GM19035 (cell line): ENCODE results near the gene MTCH2.
"Not testable (repeated sequence)": the region's sequence is repeated elsewhere in the genome, so short reads cannot be mapped to it uniquely, and the experiment has no call there.

Experiments
- ATAC-seq: cut with Tn5 transposase; IDR thresholded peaks from one replicate; pipeline ENCODE4 v1.9.1; 2021; ENCODE audit not compliant: unreplicated experiment

MTCH2 gene

GRCh38 chr11:47640506-47640905 lies 1.9 kb downstream of the MTCH2 start:
- ATAC-seq: not testable (repeated sequence)

- ATAC-seq: not testable (repeated sequence)
Measured at GRCh38 chr11:47636331-47636730, 6.0 kb downstream of the MTCH2 start.

- ATAC-seq: no peak
Measured at GRCh38 chr11:47631473-47631872, 10.9 kb downstream of the MTCH2 start.

- ATAC-seq: no peak
Measured at GRCh38 chr11:47628026-47628425, 14.3 kb downstream of the MTCH2 start.

GRCh38 chr11:47626234-47626633 lies 16.1 kb downstream of the MTCH2 start:
- ATAC-seq: no peak

- no peak for ATAC-seq
Measured at GRCh38 chr11:47620836-47621378, 21.5 kb downstream of the MTCH2 start.

- no peak for ATAC-seq
Measured at GRCh38 chr11:47617417-47617809, 24.9 kb downstream of the MTCH2 start.

GRCh38 chr11:47616726-47617416 lies 25.5 kb downstream of the MTCH2 start:
- no peak for ATAC-seq

GRCh38 chr11:47615249-47615648 lies 27.1 kb downstream of the MTCH2 start:
- ATAC-seq: no peak

- no peak for ATAC-seq
Measured at GRCh38 chr11:47611348-47611794, 31.0 kb downstream of the MTCH2 start.

GRCh38 chr11:47609675-47610074 lies 32.7 kb downstream of the MTCH2 start:
- ATAC-seq: no peak

- no peak for ATAC-seq
Measured at GRCh38 chr11:47607380-47607779, 35.0 kb downstream of the MTCH2 start.

- no peak for ATAC-seq
Measured at GRCh38 chr11:47606731-47607130, 35.6 kb downstream of the MTCH2 start.

GRCh38 chr11:47605921-47606320 lies 36.4 kb downstream of the MTCH2 start:
- ATAC-seq: no peak

GRCh38 chr11:47603295-47603694 lies 39.1 kb downstream of the MTCH2 start:
- ATAC-seq: no peak

GRCh38 chr11:47599902-47600301 lies 42.5 kb downstream of the MTCH2 start:
- ATAC-seq: no peak

- ATAC-seq: no peak
Measured at GRCh38 chr11:47595967-47596366, 46.4 kb downstream of the MTCH2 start.

GRCh38 chr11:47595029-47595428 lies 47.3 kb downstream of the MTCH2 start:
- ATAC-seq: no peak

GRCh38 chr11:47593934-47594855 lies 48.2 kb downstream of the MTCH2 start, which contains the start of gene C1QTNF4:
Gene C1QTNF4, minus strand, starts transcription at chr11:47594411. Its CDS starts 3,601 bp downstream, at chr11:47590810.
- no peak for ATAC-seq

- no peak for ATAC-seq
Measured at GRCh38 chr11:47593492-47593933, 48.8 kb downstream of the MTCH2 start.

- ATAC-seq: no peak
Measured at GRCh38 chr11:47592970-47593369, 49.4 kb downstream of the MTCH2 start.

GRCh38 chr11:47592251-47592650 lies 50.1 kb downstream of the MTCH2 start:
- ATAC-seq: no peak
